Sciatic nerve (tissue), 2 donors: Measurements from ENCODE around the gene EVPL. TPM values are rescaled to one million over a fixed set of nuclear protein-coding genes. Genes with fewer than 3 reads are reported as not detected.
A peak's percentile ranks its signal among the peaks of the same experiment; 100 is the strongest.
"Not testable (repeated sequence)": the region's sequence is repeated elsewhere in the genome, so short reads cannot be mapped to it uniquely, and the experiment has no call there.

Experiments
- ATAC-seq: fragments of 200-7000 bp; cut with Tn5 transposase; one replicate; pipeline ENCODE4 v1.9.1; 2020; ENCODE audit warnings: mild to moderate bottlenecking, moderate library complexity
- DNase-seq: peaks from one replicate; pipeline ENCODE4 v3.0.0-alpha.2; 2020; ENCODE audit warnings: low spot score
- intact Hi-C: fragments of 100-400 bp; cut with DNase I; formaldehyde crosslinking; loops from one replicate; pipeline ENCODE4 v1.14.2; 2022
- total RNA-seq: library from RNA; stranded (reverse); fragmentation: NEBNext Ultra II Directional; extraction: Animal tissue kit (Norgen Biotek cat#: 25700); gene quantifications from one replicate; pipeline ENCODE4 v1.2.1, GENCODE V29; 2021
- donor health status: DM: no; HTN: no; CAD: no.
- donor health status: DM: no; HTN: no; CAD: no.

The EVPL gene
- total RNA-seq, 1 donor from 2014 or later: 1.2 TPM

DNA sequence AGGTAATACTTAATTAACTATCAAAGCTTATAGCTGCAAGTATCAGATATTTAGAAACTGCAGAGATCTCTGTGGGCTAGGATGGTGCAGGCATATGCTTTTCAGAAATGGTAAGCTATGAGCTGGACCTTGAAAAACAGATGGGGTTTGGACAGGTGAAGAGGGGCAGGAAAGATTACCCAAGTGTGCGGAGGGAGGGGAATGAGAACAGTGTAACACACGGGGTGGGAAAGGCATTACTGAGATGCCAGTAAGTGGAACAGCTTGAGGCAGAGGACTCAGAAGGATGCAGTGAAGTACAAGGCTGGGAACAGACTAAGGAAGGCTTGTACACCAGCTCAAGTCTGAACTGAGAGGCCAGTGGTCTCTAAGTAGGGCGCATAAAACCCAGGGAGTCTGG is 22.1 kb upstream of the EVPL start:
- no peak for ATAC-seq
- intact Hi-C loops: no loop called here

DNA sequence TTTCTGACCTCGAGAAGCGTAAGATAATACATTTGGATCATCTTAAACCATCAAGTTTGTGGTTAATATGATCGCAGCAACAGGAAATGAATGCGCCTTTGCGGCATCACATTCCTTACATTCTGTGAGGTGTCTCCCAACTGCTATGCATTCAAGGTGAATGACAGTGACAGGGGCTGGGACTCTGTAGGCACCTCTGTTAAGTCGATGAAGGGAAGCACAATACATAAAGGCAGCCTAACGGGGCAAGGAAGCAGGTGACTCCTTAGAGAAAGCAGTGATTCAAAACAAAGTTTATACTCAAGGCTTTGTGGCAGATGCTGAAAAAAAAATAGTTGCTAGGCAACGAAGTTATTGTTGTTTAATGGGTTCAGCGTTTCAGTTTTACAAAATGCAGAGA is 21.6 kb upstream of the EVPL start:
- DNase-seq (no peak), ATAC-seq (no peak)
- intact Hi-C loops: no loop called here

More for the DNA sequence above, 22.1 kb upstream of the EVPL start:
- DNase-seq: no peak

DNA sequence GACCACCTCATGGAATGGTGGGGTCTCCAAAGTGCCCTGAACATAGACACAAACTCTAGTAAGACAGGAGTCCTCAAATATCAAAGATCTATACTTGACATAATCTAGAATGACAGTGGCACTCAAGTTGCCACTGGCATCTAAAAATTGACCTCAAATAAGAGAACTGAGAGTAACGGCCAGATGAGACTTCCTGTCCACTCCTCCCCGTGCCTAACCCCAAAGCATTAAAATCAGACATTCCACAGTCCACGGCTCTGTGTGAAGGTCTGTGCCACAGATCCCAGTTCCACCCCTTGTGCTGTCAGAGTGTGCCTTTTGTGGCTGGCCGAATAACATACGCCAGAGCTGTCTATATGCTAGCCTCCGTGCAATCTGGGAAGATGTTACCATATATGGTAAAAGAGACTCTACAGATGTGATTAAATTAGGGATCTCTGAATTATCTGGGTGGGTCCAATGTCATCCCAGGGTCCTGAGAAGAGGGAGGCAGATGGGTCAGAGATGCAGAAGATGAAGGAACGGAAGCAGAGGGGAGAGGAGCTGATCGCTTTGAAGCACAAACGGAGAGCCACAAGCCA is 21.0 kb upstream of the EVPL start:
- intact Hi-C loops: no loop called here
- ATAC-seq (no peak), DNase-seq (no peak)

DNA sequence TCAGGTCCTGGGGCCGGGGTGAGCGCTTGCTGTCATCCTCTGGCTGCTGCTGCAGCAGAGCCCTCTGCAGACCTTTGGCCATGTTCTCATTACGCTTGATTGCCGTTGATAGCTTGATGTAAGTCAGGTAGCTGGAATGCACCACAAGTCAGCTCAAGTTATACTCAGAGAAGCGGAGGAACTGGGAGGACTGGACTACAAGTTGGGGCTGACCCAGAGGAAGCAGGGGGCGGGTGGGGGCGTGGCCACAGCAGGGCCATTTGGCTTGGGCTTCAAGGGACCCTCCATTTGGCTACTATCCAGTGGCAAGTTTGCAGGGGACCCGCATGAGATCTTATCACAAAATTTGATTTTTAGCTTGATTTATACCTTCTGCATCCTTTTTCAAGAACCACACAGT is 19.0 kb upstream of the EVPL start:
- intact Hi-C loops: no loop called here
- ATAC-seq: no peak
- no peak for DNase-seq

DNA sequence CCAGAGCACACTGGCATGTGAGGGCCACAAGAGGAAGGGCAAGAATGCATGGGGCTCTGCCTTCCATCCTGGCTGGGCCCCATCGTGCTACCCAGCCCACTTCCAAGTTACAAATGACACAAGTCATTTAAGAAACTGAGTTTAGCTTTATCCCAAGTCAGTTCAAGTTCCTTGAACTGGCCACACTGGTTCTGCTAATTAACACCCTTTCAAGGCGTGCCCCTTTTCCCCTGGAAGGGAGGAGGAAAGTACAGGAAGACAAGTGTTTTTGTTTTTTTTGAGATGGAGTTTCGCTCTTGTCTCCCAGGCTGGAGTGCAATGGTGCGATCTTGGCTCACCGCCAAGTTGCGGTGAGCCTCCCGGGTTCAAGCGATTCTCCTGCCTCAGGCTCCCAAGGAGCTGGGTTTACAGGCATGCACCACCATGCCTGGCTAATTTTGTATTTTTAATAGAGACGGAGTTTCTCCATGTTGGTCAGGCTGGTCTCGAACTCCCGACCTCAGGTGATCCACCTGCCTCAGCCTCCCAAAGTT is 17.4 kb upstream of the EVPL start:
- ATAC-seq, intact Hi-C loops, DNase-seq: not testable (repeated sequence)

DNA sequence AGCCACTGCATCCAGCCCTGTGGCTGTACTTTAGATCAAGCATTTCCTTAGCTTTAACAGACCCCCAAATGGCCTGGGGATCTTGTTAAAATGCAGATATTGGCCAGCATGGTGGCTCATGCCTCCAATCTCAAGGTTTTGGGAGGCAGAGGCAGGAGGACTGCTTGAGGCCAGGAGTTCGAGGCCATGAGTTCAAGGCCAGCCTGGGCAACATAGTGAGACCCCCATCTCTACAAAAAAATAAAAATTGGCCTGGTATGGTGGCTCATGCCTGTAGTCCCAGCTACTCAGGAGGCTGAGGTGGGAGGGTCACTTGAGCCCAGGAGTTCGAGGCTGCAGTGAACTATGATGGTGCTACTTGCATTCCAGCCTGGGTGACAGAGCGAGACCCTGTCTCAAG is 15.8 kb upstream of the EVPL start:
- DNase-seq, ATAC-seq, intact Hi-C loops: not testable (repeated sequence)

DNA sequence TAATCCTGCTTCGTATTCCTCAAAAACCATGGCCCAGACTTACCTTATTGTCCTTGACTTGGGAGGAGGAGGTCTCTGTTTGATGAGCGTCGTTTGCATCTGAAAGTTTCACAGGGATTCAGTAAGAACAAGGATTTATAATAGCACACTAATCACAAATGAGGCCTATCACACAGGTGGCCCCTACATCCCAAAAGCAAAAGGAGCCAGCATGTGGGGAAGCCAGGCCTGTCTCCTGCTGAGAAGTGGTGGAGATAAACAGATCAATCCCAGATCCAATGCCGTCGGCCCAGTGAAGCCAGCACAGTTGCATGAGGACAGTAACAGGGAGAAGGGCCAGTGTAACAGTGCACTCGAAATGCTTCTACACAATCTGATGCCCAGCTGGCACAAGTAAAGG is 13.3 kb upstream of the EVPL start:
- ATAC-seq (no peak), DNase-seq (no peak)
- intact Hi-C loops: no loop called here

DNA sequence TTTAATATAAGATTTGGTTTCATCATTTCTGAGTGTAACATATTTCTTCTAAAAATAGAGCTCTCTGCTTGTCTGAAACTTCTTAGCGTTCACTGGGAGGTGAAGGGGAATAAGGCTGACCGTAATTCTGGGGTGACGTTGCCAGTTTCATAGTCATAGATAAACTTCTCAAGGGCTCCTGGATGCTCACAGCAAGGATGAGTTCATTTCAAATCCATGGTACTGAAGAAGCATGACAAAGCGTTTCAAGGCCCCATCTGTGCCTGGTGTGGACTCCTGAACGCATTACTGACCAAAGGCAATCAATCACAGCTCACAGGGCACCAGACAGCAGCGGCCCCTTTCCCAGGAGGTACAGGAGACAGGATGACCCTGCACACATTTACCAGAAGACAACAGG is 12.0 kb upstream of the EVPL start:
- ATAC-seq: no peak
- DNase-seq: no peak
- intact Hi-C loops: loop anchor here (10.0 kb wide), 1 partner anchor 1124 kb away; no protein-coding TSS in a partner anchor

DNA sequence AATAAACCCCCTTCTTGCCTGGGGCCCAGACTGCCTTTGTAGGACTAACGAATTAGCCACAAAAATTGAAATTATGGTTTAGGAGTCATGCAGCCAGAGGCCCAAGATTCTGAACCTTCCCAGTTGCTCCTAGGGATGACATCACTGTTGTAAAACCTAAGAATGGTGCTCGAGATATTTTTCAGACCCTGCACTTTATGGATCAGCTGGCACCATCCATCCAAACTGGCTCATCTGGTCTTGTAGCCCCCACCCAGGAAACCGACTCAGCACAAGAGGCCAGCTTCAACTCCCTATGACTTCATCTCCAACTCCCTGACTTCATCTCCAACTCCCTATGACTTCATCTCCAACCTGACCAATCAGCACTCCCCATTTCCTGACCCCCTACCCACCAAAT is 10.9 kb upstream of the EVPL start:
- intact Hi-C loops: loop anchor here (10.0 kb wide), 1 partner anchor 1123 kb away; no protein-coding TSS in a partner anchor
- DNase-seq (no peak), ATAC-seq (no peak)

DNA sequence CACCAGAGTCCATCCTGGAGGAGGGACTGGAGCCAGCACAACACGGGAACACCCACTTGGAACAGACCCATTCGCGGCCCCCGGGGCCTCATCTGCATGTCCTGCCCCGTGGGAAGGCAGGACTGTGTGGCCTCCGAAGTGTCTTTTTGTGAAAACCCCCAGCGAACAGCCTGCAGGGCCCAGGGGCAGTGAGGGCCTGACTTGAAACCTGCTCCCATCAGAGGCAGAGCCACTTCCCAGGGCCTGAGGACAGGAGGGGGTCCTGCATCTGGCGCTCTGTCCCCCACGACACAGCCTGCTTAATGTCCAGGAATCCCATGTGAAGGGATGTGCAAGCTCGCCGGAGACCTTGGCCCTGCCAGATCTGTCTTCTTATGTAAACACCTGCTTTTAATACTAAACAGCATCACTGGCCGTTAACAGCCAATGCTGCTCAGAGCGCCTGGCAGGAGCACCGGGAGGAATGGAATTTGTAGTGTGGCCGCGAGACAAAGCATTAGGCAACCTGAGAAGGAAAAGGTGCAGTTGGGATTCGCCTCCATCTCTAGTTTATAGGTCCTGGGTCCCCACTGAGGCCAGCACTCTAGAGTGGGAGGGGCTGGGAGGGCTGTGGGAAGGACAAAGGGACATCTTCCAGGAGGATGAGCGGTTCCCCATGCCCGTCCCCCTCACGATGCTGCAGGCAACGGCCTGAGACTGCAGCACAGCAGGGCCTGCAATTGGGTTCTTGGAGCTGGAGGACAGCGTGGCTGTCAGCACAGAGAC is 9.6 kb upstream of the EVPL start:
- ATAC-seq: peak; percentile 15
- intact Hi-C loops: loop anchor here (10.0 kb wide), 1 partner anchor 1122 kb away; no protein-coding TSS in a partner anchor
- DNase-seq: no peak

DNA sequence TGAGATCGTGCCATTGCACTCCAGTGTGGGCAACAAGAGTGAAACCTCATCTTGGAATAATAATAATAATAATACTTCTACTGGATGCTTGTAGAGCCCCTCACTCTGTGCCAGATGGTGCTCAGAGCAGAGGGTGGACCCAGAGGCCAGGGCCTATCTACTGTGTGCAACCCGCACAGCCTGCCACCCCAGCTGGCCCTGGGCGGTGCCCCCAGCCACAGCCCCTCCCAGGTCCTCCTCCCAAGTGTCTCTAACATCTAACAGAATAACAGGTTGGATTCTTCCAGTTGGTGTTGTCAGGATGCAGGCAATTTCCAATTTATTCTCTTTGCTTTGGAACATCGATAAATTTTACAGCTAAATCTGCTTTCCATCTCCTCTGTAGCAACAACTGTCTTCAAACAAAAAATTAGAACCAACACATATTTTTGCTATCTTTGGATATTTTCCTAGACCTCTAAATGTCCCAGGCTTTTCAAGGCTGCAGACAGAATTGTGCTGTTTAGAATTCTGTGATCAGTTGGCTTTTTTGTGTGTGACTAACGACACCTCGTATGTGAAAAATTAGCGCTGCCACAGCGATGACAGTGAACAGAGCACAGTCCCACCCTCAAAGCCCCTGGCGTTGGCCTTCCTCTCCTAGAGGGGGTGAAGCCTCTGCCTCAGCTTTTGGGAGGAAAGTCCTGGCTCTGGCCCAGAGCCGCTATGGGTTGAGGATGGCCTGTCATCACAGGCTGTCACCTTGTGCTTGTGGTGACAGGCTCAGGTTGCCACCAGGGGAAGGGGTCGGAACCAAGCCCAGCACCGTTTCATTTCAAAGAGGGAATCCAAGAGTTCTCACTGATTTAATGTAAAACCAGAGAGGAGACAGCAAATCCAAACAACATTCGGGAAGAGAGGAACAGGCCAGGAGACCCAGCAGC is 7.6 kb upstream of the EVPL start:
- intact Hi-C loops: loop anchor here (10.0 kb wide), 1 partner anchor 1120 kb away; no protein-coding TSS in a partner anchor
- DNase-seq: no peak
- ATAC-seq: no peak

DNA sequence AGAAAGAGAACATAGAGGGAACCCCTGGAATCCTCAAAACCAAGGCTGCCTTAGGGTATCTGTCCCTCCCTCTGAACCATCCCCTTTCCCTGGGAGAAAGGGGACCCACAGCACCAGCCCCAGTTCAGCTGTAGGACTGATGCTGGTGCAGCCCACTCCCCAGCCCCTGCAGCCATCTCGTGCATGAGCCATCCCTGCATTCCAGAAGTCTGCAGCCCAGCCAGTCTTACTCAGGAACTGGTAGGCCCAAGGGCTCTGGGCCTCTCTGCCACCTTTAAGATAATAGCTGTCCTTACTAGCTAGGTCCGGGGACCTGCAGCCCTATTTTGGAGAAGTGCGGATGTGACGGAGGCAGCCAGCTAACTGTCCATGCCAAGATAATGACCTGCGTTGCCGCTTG is 6.0 kb upstream of the EVPL start:
- ATAC-seq (no peak), DNase-seq (no peak)
- intact Hi-C loops: loop anchor here (10.0 kb wide), 1 partner anchor 1118 kb away; no protein-coding TSS in a partner anchor

DNA sequence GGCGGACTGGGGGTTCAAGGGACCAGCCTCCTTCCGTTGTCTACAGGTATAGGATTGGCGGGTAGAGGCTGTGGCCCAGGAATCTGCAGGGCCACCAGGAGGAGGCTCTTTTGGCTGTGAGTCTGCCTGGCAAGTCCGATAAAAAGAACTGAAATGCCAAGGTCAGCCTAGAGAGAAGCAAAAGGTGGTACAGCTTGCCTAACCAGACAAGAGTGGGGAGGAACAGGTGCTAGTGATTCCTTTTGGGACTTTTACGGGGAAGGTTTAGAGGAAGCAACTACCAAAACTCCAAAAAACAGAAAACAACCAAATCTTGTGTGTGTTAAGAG is 5.6 kb upstream of the EVPL start:
- DNase-seq: no peak
- no peak for ATAC-seq
- intact Hi-C loops: loop anchor here (10.0 kb wide), 1 partner anchor 1118 kb away; no protein-coding TSS in a partner anchor

DNA sequence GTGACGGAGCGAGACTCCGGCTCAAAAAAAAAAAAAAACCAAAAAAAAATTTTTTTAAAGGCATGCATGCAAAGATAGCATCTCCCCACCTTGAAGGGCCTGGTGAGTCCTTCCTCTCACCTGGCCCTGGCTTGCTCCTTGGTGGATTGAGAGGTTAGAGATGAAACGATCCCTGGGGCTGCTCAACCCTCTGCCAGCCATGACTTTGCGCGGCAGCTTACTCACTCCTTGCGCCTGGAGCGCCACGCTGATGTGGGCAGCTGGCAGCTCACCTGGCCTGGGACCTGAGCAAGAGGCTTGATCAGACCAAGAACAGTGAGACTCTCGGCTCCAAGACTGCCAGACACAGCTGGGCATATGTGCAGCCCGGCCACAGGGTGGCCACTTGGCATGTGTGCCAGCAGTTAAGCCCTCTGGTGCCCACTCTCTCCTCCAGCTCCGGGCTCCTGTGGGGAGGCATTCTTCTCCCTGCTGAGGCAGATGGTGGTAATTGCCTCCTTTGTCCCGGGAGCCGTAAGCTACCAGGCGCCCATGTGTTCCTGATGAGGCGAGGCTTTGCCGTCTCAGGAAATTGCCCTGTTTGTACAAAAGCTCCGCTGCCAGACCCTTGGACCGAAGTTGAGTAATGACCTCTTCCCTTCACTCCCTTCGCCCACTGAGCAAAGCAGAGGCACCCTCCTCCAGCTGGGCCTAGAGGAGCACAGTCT is 5.1 kb upstream of the EVPL start:
- no peak for ATAC-seq
- no peak for DNase-seq
- intact Hi-C loops: loop anchor here (10.0 kb wide), 1 partner anchor 1117 kb away; no protein-coding TSS in a partner anchor

DNA sequence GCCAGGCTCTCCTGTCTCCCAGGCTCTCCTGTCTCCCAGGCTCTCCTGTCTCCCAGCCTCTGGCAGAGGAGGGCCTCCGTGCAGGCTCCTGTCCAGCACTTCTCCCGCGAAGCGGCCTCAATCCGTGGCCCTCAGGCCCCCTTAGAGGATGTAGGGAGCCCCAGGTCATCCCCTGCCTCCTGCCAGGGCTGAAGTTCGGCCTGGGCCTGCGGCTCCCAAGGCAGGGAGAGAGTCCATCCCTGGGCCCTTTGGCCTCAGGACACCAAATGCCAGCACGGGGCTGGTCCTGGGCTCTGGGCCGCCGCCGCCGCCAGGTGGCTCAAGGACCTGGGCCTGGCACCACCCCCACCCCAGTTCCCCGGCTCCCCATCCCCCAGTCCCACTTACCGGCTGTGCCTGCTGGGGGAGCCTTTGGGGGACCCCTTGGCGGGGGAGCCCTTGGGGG is 370 bp downstream of the EVPL start:
- intact Hi-C loops: no loop called here
- ATAC-seq (no peak), DNase-seq (no peak)

DNA sequence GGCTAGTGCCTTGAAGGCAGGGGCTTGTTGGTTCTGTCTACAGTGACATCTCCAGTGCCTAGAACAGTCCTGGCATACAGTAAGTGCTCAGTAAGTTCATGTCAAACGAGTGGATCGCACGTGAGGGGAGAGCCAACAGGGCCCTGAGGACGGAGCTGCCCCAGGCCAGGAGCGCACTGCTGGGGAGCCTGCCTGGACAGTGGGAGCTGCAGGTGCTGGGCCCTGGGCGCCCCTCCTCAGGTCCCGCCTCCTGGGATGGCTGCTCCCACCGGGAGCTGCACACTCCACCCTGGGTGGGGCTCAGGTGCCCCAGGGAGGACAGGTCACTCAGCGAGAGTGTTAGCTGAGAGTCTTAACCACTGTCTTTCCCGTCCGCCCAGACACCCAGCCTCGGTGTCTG is 1.8 kb downstream of the EVPL start:
- no peak for DNase-seq
- intact Hi-C loops: no loop called here

DNA sequence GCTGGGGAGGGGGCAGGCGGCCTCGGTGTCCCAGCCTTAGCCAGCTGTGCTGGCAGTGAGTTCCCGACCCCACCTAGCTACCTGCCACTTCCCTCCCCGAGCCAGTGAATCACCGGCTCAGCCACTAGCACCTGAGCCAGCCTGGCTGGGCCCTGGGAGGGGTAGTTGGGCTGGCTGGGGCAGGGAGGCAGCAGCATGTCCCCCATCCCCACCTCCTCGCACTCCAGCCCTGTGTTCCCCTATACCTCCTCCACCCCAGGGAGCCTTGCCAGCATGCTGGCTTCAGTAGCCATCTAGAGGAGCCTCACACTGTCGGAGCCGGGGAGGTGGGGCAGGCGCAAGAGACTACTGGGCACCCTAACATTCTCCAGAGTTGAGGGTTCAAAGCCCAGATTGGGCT is 2.8 kb downstream of the EVPL start:
- ATAC-seq (no peak), DNase-seq (no peak)
- intact Hi-C loops: no loop called here

More for the DNA sequence above, 1.8 kb downstream of the EVPL start:
- no peak for ATAC-seq

DNA sequence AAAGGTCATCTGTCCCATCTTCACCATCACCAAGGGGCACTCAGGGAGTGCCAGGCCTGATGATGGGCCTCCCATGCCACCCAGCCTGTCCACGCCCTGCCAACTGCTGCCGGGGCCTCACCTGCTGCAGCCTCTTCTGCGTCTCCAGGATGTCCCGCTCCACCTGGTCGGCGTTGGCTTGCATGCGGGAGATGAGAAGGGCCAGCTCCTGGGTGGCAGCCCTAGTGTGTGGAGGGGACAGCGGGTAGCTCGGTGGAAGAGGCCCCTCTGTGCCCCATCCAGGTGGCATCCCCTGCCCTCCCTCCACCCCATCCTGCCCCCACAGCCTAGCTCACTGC is 3.2 kb downstream of the EVPL start:
- DNase-seq (no peak), ATAC-seq (no peak)
- intact Hi-C loops: no loop called here
